ENCODE results near the gene RAD51B.

- TF ChIP-seq EZH2 (optimal IDR thresholded peaks at IDR 0.05; ENCODE audit: low read depth, low read length) (no peak), CTCF (IDR thresholded peaks at IDR 0.05; ENCODE audit: low read length) (no peak), EZH2phosphoT487 (IDR thresholded peaks at IDR 0.05; ENCODE audit: low read length) (no peak)
Measured at GRCh38 chr14:68539241-68539737, 719.7 kb downstream of the RAD51B start.
